ENCODE measurements around the gene CCNA2.

CCNA2 gene

DNA sequence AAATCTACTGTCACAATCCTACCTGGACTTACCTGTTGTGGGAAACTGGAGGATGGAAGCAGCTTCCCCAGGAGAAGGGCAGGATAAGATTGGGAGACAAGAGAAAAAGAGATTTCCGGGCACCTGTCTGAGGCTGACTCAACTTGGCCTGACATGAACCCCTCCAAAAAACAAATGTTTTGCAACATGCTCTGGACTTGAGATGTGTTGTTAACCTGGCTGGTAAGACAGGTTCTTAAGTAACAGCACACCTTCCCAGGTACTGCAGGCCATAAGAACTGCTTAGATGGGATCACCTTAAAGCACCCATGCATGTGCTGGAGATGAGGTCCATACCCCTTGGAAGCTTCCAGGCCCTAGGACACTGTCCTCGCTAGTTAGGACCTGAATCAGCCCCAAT is 54.3 kb downstream of the CCNA2 start:
- no peak for DNase-seq

DNA sequence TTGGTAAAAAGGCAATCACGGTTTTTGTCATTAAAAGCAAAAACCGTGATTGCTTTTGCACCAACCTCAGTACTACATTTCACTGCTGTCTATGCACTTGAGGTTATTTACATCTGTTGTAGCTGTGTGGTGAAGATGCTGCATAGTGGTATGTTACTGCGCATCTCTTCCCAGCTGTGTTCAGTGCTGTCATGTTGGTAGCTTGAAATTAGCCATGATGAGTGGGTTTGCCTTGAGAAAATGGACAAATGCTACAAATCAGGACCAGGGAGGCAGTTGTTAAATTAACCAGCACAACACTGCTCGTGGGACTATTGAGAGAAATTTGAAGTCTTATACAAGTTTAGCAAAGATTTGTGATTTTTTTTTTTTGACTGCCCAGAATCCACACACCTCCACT is 56.5 kb downstream of the CCNA2 start:
- DNase-seq = no peak
